Panc1 (cell line): ENCODE results near the gene ZBTB11.
A peak's percentile ranks its signal among the peaks of the same experiment; 100 is the strongest.

Experiments
- POLR2AphosphoS5 ChIP-seq: IDR thresholded peaks from 2 replicates; pipeline ENCODE4 v1.6.1; 2012; ENCODE audit warnings: mild to moderate bottlenecking, low read depth, low read length, moderate library complexity
- SIN3A ChIP-seq: IDR thresholded peaks from 2 replicates; pipeline ENCODE4 v1.6.1; 2012; ENCODE audit warnings: low read depth, mild to moderate bottlenecking, low read length, moderate library complexity, borderline replicate concordance; ENCODE audit not compliant: insufficient read depth
- TCF7L2 ChIP-seq: IDR thresholded peaks from 2 replicates; pipeline ENCODE4 v1.6.1; 2011; ENCODE audit warnings: mild to moderate bottlenecking, low read depth, low read length, inconsistent platforms
- TF ChIP-seq, protein P1 (sequence below): fragments of 450-650 bp; IDR thresholded peaks from 2 replicates; pipeline ENCODE4 v1.5.1; 2017; ENCODE audit warnings: mild to moderate bottlenecking
- TF ChIP-seq, protein P2 (sequence below), 2 experiments: IDR thresholded peaks; 2 replicates each; pipeline ENCODE4 v1.6.1; 2011 to 2012; ENCODE audit warnings: low read depth in 2 of 2, control low read depth in 1 of 2, low read length in 1 of 2, mild to moderate bottlenecking in 1 of 2, moderate library complexity in 1 of 2; ENCODE audit not compliant: insufficient read depth in 1 of 2

DNA sequence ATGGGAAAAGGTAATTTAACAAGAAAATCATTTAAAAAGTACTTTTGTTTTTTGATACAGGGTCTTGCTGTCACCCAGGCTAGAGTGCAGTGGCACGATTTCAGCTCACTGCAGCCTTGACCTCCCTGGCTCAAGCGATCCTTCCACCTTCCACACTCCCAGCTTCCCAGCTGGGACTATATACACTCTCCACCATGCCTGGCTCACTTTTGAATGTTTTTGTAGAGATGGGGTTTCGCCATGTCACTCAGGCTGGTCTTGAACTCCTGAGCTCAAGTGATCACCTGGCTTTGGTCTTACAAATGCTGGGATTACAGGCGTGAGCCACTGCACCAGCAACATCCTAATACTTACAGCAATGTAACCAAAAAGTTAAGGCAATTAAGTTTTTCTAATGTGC, 3.5 kb upstream of the ZBTB11 start:
- TF ChIP-seq, protein P1, sequence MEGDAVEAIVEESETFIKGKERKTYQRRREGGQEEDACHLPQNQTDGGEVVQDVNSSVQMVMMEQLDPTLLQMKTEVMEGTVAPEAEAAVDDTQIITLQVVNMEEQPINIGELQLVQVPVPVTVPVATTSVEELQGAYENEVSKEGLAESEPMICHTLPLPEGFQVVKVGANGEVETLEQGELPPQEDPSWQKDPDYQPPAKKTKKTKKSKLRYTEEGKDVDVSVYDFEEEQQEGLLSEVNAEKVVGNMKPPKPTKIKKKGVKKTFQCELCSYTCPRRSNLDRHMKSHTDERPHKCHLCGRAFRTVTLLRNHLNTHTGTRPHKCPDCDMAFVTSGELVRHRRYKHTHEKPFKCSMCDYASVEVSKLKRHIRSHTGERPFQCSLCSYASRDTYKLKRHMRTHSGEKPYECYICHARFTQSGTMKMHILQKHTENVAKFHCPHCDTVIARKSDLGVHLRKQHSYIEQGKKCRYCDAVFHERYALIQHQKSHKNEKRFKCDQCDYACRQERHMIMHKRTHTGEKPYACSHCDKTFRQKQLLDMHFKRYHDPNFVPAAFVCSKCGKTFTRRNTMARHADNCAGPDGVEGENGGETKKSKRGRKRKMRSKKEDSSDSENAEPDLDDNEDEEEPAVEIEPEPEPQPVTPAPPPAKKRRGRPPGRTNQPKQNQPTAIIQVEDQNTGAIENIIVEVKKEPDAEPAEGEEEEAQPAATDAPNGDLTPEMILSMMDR = no peak
- TF ChIP-seq, protein P2, sequence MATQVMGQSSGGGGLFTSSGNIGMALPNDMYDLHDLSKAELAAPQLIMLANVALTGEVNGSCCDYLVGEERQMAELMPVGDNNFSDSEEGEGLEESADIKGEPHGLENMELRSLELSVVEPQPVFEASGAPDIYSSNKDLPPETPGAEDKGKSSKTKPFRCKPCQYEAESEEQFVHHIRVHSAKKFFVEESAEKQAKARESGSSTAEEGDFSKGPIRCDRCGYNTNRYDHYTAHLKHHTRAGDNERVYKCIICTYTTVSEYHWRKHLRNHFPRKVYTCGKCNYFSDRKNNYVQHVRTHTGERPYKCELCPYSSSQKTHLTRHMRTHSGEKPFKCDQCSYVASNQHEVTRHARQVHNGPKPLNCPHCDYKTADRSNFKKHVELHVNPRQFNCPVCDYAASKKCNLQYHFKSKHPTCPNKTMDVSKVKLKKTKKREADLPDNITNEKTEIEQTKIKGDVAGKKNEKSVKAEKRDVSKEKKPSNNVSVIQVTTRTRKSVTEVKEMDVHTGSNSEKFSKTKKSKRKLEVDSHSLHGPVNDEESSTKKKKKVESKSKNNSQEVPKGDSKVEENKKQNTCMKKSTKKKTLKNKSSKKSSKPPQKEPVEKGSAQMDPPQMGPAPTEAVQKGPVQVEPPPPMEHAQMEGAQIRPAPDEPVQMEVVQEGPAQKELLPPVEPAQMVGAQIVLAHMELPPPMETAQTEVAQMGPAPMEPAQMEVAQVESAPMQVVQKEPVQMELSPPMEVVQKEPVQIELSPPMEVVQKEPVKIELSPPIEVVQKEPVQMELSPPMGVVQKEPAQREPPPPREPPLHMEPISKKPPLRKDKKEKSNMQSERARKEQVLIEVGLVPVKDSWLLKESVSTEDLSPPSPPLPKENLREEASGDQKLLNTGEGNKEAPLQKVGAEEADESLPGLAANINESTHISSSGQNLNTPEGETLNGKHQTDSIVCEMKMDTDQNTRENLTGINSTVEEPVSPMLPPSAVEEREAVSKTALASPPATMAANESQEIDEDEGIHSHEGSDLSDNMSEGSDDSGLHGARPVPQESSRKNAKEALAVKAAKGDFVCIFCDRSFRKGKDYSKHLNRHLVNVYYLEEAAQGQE (IDR thresholded peaks at IDR 0.05; ENCODE audit: insufficient read depth in 1 of 2, low read depth in 2 of 2, low read length in 1 of 2) = no peak
- TF ChIP-seq TCF7L2 = no peak
- TF ChIP-seq POLR2AphosphoS5 = peak; percentile 23; the same call in 1 of the 2 replicates
- TF ChIP-seq SIN3A = no peak
